Left ventricle myocardium superior (tissue), 1 donor: ENCODE data around the gene MR1. TPM values are rescaled to one million over a fixed set of nuclear protein-coding genes. Genes with fewer than 3 reads are reported as not detected.

ENCODE experiments used
- ATAC-seq: fragments of 200-7000 bp; cut with Tn5 transposase; one replicate; pipeline ENCODE4 v1.9.1; 2020; ENCODE audit warnings: mild to moderate bottlenecking, moderate library complexity
- DNase-seq: peaks from one replicate; pipeline ENCODE4 v3.0.0-alpha.2; 2020
- intact Hi-C: fragments of 100-400 bp; cut with micrococcal nuclease; formaldehyde crosslinking; loops from one replicate; pipeline ENCODE4 v1.11.0; 2022
- total RNA-seq: library from RNA; stranded (reverse); fragmentation: NEBNext Ultra II Directional; extraction: Animal tissue kit (Norgen Biotek cat#: 25700); gene quantifications from one replicate; pipeline ENCODE4 v1.2.1, GENCODE V29; 2021
- donor health status: DM: no; HTN: yes; CAD: no; lungs with severe emphysema.

Gene MR1
- total RNA-seq, 1 donor from 2014 or later, result 3.4 TPM

DNA sequence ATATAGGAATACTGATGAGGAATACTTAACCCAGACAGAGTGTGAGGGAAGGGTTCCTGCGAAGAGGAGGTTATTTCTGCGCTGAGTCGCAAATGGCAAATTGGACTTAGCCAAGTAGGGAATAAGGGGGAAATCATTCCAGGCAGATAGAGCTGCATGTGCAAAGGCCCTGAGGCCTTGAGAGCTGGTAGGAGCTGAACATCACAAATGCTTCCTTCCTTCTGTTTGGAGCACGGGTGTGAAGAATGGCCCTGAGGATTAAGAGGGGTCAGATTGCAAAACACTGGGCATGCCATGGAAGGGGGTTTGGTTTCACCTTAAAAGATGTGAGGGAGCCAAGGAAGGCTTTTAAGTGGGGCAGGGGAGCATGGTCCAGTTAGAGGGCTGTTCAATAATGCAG is 67.2 kb downstream of the MR1 start:
- ATAC-seq (no peak), DNase-seq (no peak)

DNA sequence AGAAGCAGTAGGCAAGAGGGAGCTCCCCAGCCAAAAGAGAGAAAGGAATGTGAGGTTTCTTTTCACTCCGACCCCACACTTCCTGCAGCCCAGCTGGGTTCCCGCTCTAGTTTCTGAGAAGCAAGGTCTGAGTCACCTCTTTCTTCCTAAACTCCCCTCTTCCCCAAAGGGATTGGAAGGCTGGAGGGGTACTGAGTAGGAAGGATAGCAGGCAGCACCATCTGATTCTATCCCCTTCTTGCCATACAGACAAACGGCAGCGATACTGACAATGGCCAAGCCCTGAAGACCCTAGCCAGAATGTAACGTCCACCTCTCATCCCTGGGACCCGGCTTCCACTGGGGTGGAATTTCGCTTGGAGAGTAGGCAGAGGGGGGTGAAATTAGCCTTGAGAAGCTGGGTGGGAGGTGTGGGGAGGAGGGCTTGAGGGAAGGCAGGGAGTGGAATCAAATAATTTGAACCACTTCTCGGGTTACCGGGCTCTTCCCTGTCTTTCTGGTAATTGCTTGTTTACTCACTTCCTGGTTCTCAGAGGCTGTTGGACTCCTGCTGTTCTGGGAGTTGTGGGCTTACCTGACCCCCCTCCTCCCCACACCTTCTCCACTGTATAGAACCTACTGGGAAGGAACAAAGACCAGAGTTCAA is 67.9 kb downstream of the MR1 start:
- intact Hi-C loops, result no loop called here
- no peak for ATAC-seq
- no peak for DNase-seq

More for the DNA sequence above, 67.2 kb downstream of the MR1 start:
- intact Hi-C loops, result no loop called here

DNA sequence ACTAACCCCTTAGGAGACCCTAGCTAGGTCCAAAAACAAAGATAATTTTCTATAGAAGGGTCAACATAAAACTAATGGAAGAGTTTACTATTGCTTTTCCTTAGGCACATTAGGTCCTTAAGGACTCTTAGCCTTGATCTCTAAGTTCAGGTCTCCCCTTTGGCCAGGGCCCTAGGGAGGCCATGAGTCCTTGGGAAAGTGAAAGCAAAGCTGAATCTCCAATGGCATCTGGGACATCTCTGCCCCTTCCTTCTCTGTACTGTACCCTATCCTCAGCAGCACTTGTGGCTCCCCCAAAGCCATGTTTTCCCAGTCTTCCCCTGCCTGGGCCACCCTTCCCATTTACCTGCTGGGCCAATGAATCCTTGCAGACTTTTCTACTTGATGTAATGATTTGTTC is 69.1 kb downstream of the MR1 start:
- intact Hi-C loops, result no loop called here
- DNase-seq (no peak), ATAC-seq (no peak)

DNA sequence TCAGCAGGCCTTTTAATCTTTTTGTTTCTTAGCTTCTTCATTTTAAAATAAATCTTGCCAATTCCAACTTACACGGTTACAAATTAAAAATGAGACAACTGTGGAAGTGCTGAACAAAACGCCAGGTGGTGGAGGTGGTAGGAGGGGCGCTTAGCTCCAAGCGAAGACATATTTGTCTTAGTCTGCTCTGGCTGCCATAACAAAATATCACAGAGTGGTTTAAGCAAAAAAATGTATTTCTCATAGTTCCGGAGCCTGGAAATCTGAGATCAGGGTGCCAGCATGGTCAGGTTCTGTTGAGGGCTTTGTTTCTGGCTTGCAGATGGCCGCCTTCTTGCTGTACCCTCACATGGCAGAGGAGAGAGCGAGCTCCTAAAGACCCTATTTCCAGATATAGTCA is 69.6 kb downstream of the MR1 start:
- DNase-seq (no peak), ATAC-seq (no peak)
- intact Hi-C loops, result no loop called here

DNA sequence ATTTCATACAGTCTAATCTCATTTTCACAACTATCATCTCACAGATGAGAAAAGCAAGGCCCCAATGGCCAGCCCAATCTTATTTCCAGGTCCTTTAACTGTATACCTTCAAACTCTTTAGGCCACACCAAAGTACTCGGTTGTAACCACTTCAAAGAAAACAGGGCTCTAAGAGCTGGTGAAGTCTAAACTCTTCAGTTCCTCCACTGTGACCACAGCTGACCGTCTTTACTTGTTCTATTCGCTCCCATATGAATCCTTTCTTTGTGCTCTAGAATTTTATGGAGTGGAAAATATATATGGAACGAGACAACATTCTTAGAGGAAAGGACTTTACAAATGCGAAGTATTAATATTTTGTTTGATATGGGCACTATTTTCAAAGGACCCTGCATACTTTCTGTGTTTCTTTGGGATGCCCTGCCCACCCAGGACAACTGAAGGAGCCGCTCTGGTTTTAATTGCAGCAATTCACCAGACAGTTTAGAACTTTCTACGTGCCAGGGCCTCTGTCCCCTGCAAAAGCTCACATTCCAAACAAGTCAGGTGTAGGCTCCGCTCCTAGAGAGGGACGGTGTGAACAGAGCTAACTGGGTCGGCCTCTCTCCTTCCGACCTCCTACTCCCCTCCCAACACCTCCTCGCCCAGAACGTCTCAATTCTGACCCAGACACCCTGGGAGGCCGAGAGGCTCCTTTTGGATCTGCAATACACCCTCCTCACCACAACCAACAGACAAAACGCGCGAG is 70.4 kb downstream of the MR1 start:
- intact Hi-C loops, result no loop called here
- no peak for DNase-seq
- peak; percentile 30 for ATAC-seq

DNA sequence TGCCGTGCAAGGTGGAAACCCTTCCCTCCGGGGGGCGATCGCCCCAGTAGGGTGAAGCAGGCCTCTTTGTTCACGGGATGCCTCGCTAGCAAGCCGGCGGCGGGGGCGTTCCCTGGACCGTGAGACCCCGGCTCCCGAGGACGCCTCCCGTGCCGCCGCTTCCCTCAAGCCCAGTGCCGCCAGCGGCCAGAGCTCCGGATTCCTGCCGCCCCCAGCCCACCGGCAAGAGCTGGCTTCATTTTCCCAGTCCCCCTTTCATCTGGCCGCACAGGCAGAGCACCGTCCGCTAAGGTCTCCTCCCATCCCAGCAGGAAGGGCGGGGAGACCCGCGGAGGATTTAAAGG is 71.0 kb downstream of the MR1 start:
- peak; percentile 74 for DNase-seq
- no peak for ATAC-seq
- intact Hi-C loops, result no loop called here

DNA sequence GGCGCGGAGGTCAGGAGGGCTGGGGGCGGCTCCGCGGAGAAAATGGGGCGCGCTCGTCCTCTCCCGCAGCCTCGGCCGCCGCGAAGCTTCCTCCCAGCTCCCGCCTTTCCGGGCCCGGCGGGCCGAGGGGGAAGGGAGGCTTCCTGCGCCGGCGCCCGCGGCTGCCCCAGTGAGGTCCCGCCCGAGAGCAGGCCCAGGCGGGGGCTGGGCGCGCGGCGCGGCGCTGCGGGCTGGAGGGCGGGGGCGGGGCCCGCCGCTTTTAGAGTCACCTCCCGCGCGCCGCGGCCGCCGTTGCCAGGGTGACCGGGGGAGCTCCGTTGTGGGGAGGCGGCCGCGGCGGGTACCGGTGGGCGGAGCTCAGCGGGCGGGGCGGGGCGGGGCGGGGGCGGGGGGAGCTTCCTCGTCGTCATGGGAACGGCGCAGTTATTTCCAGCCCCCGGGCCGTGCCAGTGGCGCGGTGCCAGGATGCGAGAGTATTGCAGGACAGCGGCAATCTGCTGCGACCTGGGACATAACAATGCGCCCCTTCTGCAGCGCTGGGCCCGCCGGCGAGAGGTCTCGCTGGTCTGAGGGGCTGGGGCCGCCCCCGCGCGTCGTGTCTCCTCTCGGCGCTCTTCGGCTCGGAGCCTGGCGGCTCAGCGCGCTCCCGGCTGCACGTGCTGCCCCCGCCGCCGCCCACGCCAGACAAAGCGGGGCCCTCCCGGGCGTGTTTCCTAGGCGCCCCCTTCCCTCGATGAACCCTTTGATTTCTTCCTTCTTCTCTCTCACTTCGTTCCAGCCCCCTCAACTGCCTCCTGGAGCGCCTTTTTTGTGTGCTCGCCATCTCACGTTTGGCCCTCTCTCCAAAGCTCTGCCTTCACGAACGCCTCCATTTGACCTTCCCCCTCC is 71.6 kb downstream of the MR1 start:
- DNase-seq (peak; percentile 99), ATAC-seq (peak; percentile 96)
- intact Hi-C loops, result no loop called here

DNA sequence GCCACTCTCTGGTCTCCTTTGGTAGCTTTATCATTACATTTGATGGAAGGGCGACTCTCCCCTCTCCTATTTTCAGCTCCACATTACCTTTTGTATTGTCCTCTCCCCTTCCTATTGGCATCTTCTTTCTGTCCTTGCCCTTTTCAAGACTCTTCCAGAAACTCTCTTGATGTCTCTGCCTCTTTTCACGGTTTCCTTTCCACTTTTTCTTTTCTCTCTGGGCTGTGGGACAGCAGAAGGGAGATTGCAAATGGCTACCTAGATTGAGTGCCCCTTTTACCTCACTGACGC is 72.2 kb downstream of the MR1 start:
- ATAC-seq (no peak), DNase-seq (no peak)
- intact Hi-C loops, result no loop called here

DNA sequence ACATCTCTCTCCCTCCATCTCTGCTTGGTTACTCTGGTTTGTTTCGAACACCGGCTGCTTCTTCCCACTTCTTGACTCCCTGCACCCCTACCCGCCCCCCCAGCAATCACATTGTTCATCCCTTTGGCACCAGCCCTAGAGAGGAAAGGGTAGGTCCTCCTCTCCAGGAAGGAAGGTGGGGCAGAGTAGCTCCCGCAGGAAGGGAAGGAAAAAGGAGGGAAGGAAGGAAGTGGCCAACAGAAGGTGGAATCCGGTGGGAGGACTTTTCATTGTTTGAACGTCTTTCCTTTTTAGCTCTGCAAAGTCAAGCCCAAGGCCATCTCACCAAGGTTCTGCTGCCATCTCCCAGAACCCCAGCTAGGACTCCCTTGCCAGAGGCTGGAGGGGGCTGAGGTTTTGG is 72.7 kb downstream of the MR1 start:
- no peak for DNase-seq
- intact Hi-C loops, result no loop called here
- ATAC-seq, result no peak

DNA sequence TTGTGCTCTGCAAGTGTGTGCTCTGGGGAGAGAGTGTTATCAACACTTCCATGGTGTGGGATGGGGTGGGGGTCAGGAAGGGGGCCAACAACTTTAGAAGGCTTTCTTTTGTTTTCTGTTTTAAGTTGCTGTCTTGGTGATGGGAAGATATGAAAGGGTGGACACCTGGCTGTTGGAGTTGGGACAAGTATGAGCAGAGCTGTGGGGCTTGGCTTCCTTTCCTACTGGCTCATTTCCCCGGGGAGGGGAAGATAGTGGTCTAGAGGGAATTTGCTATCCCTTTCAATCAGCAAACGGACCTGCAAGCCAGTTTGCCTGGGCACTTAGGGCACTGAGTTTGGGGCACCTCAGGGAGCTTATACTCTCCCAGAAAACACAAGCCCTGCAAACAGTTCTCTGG is 73.9 kb downstream of the MR1 start:
- intact Hi-C loops, result no loop called here
- DNase-seq (no peak), ATAC-seq (no peak)

DNA sequence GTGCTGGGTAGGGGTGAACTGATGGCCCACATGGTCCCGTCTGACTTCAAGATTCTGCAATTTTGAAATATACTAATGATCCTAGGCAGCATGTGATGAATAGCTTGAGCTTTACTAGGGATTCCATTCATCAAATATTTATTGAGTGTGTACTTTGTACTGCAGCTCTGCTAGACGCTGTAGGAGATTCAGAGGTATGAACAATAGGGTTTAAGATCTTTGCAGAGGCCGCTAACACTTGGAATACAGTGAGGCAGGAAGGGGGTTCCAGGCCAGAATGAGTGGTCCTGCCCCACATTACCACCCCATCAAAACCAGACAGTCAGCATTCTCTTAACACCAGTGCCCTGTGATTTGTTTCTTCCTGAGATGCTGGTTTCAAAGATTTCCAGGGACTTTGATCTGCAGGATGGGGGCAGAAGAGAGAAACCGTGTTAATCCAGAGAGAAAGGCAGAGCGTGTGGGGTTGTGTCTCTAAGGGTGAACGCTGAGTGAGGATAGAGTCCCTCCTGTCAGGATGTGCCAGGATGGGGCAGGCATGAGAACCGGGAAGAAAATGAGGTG is 74.6 kb downstream of the MR1 start:
- no peak for ATAC-seq
- intact Hi-C loops, result no loop called here
- no peak for DNase-seq

DNA sequence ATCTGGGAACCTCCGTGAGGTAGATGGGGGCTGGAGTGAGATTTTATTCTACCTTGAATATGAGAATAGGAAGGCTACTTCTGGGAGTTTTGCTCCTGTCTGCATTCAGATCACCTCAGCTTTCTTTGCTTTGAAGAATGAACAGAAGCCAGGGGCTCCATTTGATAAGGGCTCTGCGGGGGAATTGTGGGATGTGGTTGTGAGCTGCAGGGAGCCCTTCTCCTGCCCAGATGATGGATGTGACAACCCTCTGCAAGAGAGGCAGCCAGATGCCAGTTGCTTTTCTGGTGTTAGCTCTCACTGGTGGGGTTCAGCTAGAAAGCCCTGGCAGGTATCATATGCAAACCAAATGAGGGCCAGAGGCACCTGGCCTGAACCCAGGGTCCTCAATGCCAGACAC is 76.2 kb downstream of the MR1 start:
- intact Hi-C loops, result no loop called here
- DNase-seq (no peak), ATAC-seq (no peak)

Other genes with a start within 250 kb of the MR1 start
- gene KIAA1614, start 121.1 kb upstream of the MR1 start, total RNA-seq, result 7.0 TPM
- gene STX6, start 11.1 kb upstream of the MR1 start, total RNA-seq, result 6.4 TPM
- 15.9 TPM for gene IER5, start 54.7 kb downstream of the MR1 start, total RNA-seq